GM12801 (cell line): ENCODE data around the gene CDH4.

Experiments used
- TF ChIP-seq, protein P1 (sequence below): IDR thresholded peaks from one replicate; pipeline ENCODE4 v1.5.1; 2011; ENCODE audit warnings: control low read depth; ENCODE audit not compliant: insufficient read length; ENCODE audit errors: extremely low read depth

Gene CDH4

DNA sequence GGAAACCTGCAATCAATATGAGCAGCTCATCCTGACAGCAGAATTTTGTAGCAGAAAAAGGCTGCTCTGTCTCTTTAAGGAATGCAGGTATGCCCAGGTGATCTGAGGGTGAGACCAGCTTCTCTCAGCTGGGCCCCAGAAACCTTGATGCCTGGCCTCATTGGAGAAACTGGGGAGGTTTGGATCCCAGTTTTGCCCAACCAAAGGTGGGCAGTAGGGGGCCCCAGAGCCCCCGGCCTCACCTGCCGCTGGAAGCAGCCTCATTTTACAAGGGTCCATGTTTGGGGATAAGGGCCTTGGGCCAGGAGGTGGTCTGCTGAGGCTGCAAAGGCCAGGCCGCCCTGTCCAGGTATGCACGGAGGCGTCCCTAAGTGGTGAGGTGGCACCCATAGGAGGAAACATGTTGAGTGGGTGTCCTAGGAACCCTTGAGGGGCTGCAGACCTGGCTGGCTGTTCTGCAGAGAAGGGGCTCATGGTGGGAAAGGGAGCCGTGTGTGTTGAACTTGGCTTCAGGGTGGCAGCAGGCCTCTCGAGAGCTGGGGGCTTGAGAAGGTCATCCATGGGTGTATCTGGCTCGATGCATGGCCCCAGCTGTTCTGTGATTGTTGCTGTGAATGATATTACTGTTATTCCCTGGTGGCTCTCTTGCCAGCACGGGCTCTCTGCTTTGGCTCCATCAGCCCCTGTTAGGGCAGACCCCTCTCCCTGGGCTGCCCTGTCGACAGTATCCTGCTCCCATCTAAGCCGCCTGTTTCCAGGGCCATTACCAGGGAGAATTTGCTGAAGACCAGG, 208.4 kb downstream of the CDH4 start:
- TF ChIP-seq, protein P1, sequence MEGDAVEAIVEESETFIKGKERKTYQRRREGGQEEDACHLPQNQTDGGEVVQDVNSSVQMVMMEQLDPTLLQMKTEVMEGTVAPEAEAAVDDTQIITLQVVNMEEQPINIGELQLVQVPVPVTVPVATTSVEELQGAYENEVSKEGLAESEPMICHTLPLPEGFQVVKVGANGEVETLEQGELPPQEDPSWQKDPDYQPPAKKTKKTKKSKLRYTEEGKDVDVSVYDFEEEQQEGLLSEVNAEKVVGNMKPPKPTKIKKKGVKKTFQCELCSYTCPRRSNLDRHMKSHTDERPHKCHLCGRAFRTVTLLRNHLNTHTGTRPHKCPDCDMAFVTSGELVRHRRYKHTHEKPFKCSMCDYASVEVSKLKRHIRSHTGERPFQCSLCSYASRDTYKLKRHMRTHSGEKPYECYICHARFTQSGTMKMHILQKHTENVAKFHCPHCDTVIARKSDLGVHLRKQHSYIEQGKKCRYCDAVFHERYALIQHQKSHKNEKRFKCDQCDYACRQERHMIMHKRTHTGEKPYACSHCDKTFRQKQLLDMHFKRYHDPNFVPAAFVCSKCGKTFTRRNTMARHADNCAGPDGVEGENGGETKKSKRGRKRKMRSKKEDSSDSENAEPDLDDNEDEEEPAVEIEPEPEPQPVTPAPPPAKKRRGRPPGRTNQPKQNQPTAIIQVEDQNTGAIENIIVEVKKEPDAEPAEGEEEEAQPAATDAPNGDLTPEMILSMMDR: no peak

DNA sequence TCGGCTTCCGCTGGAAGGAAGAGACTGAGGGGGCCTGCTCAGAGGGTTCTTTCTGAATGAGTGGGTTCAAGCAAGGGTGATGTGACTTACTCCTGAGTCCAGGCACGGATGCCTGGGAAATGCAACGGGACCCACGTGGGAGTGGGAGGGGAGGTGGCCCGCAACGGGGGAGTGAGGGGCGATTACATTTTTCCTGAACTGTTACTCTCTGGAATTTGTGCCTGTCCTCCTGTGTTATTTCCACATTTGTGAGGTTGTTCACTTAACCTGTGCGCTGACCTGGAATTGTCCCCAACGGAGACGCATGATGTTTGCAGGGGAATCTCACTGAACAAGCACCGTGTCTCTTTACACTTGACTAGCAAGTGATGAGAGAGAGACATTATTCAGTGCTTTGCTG, 209.4 kb downstream of the CDH4 start:
- TF ChIP-seq, protein P1: no peak

DNA sequence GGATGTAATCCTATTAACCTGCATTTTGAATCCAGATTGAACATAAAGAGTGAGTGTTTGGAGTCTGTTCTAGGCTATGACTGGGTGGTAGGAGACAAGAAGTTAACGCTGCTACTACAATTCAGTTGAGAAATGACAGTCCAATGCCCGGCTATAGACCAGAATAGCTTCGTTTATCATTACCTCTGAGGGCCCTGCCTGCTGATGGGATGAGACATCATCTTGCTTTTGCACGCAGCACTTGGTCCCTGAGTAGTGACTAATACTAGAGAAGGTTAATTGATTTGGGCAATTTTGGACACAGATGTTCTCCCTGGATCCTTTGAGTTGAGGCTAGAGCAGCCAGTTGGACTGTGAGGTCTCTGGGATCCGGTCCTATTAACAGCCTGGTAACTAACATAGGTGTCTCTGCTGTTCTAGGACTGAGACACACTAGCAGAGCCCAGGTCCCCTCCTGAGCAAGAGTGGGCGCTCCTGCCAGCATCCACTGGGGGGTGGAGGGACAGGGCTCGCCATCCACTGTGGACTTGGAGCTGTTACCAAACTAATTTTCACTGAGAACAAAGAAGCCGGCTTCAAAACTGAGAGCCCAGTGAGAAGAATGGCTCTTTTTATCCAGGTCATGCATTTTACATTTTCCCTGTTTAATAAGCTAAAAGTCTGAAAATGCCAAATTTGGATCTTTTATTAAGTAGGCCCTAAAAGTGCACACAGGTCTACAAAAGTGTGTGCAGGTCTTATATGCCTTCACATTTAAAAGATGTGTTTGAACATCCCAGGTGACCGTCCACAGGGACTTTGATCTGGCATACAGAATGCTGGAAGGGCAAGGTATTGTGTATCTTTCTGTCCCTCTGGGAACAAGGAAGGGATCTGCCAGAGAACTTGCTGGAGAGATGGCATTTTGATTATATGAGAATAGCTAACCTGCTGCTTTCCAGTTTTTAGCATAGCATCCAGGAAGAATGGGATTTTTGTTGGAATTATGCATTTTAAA, 212.5 kb downstream of the CDH4 start:
- TF ChIP-seq, protein P1: no peak

DNA sequence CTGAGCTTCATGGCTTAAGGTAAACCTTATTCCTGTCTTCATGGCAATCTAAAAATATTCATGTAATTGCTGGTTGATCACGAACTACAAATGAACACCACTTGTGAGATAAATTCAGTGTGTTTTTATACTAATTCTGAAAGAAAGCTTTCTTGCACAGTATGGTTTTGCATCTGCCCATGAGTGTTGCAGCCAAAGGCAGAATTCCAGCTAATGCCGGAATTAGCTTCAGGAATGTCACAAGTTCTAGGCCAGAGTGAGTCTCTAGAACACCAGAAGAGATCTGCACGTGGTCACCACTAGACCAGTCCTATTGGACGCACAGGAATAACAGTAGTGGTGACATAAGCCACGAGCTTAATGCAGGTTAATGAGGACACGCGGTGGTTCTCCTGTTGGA, 223.7 kb downstream of the CDH4 start:
- TF ChIP-seq, protein P1: no peak

DNA sequence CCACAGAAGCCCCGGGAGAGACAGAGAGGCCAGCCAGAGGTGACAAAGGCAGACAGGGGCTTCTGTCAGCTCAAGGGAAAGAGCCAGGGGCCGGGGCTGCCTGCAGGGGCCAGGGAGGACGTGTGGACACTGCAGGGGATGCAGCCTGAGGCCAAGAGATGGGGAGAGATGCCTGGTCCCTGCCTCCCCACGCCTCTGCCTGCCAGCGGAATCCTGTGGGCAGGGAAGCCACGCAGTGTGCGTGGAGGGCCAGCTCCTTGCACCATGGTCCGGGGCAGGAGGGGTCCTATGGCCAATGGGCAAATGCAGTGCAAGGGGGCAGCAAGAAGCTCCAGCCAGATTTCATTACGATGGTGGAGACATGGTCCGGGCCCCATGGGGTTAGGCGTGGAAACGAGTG, 224.9 kb downstream of the CDH4 start:
- TF ChIP-seq, protein P1: no peak

DNA sequence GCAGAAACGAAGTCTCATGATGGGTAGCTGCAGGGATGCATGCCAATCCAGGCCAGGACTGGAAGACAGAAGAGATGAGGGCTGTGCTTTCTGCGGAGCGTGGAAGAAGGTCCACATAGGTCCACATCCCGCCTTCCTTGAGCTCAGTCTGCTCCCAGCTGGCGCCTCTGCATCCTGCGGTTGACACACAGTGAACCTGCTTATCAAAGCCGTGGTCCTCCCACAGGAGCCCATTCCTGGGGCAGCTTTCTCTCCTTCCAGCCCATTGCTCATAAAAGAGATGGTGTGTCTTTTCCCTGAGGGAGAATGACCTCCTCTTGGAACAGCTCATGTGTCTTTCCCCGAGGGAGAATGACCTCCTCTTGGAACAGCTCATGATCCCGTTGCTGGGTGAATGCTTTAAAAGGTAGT, 225.4 kb downstream of the CDH4 start:
- TF ChIP-seq, protein P1: no peak

DNA sequence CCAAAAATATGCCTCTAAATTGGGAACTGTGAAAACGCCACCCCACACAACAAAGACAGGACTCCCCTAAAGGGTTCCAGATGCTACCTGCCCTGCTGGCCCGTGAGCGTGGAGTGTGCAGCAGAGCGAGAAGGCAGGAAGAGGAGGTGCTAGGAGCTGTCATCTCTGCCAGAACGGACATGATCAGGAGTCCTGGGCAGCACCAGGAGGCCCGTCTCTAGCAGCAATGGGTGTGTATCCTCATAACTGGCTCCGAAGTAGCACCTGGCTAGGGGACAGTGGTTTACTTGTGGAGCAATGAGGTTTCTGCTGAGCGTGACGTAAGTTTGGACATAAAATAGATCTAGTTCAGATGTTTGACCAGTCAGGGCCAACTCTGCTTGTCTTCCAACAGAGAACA, 226.0 kb downstream of the CDH4 start:
- TF ChIP-seq, protein P1: no peak
